Measurements from ENCODE around the gene KRTAP2-2.
A peak's percentile ranks its signal among the peaks of the same experiment; 100 is the strongest.
"Not testable (repeated sequence)": the region's sequence is repeated elsewhere in the genome, so short reads cannot be mapped to it uniquely, and the experiment has no call there.

KRTAP2-2 gene

DNA sequence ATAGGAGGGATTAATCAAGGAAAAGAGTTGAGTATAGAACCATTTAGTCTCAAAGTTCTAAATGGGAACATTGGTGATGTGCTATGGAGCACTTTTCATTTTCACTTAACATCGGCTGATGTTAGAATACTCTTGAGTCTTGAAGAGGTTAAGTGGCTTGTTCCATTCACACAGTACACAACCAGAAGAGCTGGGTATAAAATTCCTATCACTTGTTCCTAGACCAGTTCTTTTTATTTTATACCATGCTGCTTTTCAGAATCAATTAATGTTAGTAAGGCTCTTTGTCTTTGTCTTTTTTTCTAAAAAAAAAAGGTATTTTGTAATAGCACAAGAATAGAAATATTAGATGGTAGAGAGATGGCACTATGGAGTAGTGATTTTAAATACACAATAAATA lies 12.1 kb downstream of the KRTAP2-2 start:
- DNase-seq, result no peak
- H3K36me3 ChIP-seq, result no peaks in the 10 kb centered on the region
- intact Hi-C loops (cut with DNase I; ENCODE audit: low total_unique reads), result no loop called here
- no peak overlapping the region for H3K4me3 ChIP-seq
- no peaks in the 10 kb centered on the region for H3K27me3 ChIP-seq
- no peak overlapping the region for H3K27ac ChIP-seq
- H3K9me3 ChIP-seq, result no peaks in the 10 kb centered on the region
- TF ChIP-seq, protein P1, sequence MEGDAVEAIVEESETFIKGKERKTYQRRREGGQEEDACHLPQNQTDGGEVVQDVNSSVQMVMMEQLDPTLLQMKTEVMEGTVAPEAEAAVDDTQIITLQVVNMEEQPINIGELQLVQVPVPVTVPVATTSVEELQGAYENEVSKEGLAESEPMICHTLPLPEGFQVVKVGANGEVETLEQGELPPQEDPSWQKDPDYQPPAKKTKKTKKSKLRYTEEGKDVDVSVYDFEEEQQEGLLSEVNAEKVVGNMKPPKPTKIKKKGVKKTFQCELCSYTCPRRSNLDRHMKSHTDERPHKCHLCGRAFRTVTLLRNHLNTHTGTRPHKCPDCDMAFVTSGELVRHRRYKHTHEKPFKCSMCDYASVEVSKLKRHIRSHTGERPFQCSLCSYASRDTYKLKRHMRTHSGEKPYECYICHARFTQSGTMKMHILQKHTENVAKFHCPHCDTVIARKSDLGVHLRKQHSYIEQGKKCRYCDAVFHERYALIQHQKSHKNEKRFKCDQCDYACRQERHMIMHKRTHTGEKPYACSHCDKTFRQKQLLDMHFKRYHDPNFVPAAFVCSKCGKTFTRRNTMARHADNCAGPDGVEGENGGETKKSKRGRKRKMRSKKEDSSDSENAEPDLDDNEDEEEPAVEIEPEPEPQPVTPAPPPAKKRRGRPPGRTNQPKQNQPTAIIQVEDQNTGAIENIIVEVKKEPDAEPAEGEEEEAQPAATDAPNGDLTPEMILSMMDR (IDR thresholded peaks at IDR 0.05), result no peak
- peaks cover 0 to 10% (median 5%) of the 10 kb centered on the region in 4 donors for H3K4me1 ChIP-seq

DNA sequence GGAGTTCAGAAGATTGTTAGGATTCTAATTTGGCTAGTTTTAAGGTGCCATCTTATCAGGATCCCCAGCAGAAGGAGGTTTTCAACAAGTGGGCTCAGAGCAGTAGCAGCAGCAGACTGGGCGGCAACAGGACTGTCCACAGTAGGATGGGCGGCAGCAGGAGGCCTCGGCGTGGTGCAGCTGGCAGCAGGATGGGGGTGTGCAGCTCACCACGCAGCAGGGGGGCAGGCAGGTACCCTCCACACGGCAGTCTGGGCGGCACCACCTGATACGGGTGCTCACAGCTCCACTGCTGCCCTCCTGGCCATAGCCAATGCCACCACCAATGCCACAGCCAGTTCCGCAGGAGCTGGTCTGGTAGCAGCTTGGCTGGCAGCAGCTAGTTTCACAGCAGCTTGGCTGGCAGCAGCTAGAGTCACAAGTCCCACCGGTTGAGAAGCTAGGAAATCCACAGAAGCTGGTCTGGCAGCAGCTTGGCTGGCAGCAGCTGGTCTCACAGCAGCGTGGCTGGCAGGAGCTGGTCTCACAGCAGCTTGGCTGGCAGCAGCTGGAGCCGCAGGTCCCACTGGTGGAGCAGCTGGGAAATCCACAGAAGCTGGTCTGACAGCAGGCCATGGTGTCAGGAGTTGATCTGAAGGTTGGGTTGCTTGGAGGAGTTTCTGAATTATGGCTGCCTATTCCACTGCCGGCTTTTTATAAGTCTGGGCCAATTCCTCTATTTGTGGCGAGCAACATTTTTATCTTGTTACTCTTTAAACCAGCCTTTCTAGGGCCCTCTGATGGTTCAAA lies 14.1 kb downstream of the KRTAP2-2 start, which contains the start of gene KRTAP1-1:
Gene KRTAP1-1, minus strand, starts transcription at position 668 of the 789 bp plus-strand sequence. Its CDS starts 53 bp downstream, at position 615.
- Histone ChIP-seq H3K27ac (peak within 1 kb of the TSS in 1 of 2 donors; percentile 40), H3K4me1 (peaks cover 0 to 10% (median 5%) of the 10 kb centered on the region in 4 donors)
- peak in 1 of 2 donors; percentile 69 for DNase-seq
- intact Hi-C loops (cut with DNase I; ENCODE audit: low total_unique reads); H3K27me3 ChIP-seq; H3K4me3 ChIP-seq; H3K9me3 ChIP-seq; H3K36me3 ChIP-seq: not testable (repeated sequence)

GRCh38 chr17:41037853-41038350 lies 17.1 kb downstream of the KRTAP2-2 start:
- Histone ChIP-seq H3K27ac (no peak overlapping the region), H3K36me3 (no peaks in the 10 kb centered on the region), H3K4me1 (peaks cover 0 to 10% (median 5%) of the 10 kb centered on the region in 4 donors), H3K4me3 (no peak overlapping the region), H3K9me3 (no peaks in the 10 kb centered on the region), H3K27me3 (no peaks in the 10 kb centered on the region)
- DNase-seq, result no peak
- TF ChIP-seq, protein P1 (IDR thresholded peaks at IDR 0.05), result no peak
- intact Hi-C loops (cut with DNase I; ENCODE audit: low total_unique reads), result no loop called here

- H3K4me1 ChIP-seq; H3K27ac ChIP-seq; H3K4me3 ChIP-seq; H3K36me3 ChIP-seq; H3K9me3 ChIP-seq; DNase-seq; intact Hi-C loops (cut with DNase I; ENCODE audit: low total_unique reads); H3K27me3 ChIP-seq: not testable (repeated sequence)
Measured at GRCh38 chr17:41034346-41034935, 20.6 kb downstream of the KRTAP2-2 start, which contains the start of gene KRTAP1-3. Gene KRTAP1-3, minus strand, starts transcription at chr17:41034874. Its CDS starts 53 bp downstream, at chr17:41034821.

GRCh38 chr17:41029633-41030245 lies 25.3 kb downstream of the KRTAP2-2 start, which contains the start of gene KRTAP1-4:
Gene KRTAP1-4, minus strand, starts transcription at chr17:41030195. Its CDS starts 117 bp downstream, at chr17:41030078.
- Histone ChIP-seq H3K4me3 (no peak within 1 kb of the TSS), H3K4me1 (no peaks in the 10 kb centered on the region), H3K27me3 (peaks cover 0 to 9% of the 10 kb centered on the region in 2 donors), H3K9me3 (no peaks in the 10 kb centered on the region), H3K36me3 (no peaks in the 10 kb centered on the region), H3K27ac (no peak within 1 kb of the TSS)
- intact Hi-C loops (cut with DNase I; ENCODE audit: low total_unique reads), result no loop called here
- TF ChIP-seq, protein P1 (IDR thresholded peaks at IDR 0.05), result no peak
- no peak for DNase-seq

GRCh38 chr17:41026715-41027471 lies 28.1 kb downstream of the KRTAP2-2 start, which contains the start of gene KRTAP1-5:
Gene KRTAP1-5, minus strand, starts transcription at chr17:41027208. Its CDS starts 53 bp downstream, at chr17:41027155.
- no peak within 1 kb of the TSS for H3K4me3 ChIP-seq
- TF ChIP-seq, protein P1 (IDR thresholded peaks at IDR 0.05), result no peak
- no peak for DNase-seq
- no peaks in the 10 kb centered on the region for H3K36me3 ChIP-seq
- H3K27me3 ChIP-seq, result peaks cover 0 to 9% of the 10 kb centered on the region in 2 donors
- H3K27ac ChIP-seq, result no peak within 1 kb of the TSS
- H3K4me1 ChIP-seq, result no peaks in the 10 kb centered on the region
- no peaks in the 10 kb centered on the region for H3K9me3 ChIP-seq
- intact Hi-C loops (cut with DNase I; ENCODE audit: low total_unique reads), result no loop called here
